ENCODE data around the gene BDH1.

- no peak for TF ChIP-seq EZH2 (IDR thresholded peaks at IDR 0.05)
- no peak for TF ChIP-seq POLR2AphosphoS5 (IDR thresholded peaks at IDR 0.05; ENCODE audit: borderline replicate concordance, low read depth, low read length)
- no peak for TF ChIP-seq FOXP2 (optimal IDR thresholded peaks at IDR 0.05; ENCODE audit: control extremely low read depth, extremely low read length, insufficient read depth)
These were observed 90.4 kb downstream of the BDH1 start for GRCh38 chr3:197465197-197465995.
